GM20000 (cell line): Measurements from ENCODE around the gene SH3PXD2A.
"Not testable (repeated sequence)": the region's sequence is repeated elsewhere in the genome, so short reads cannot be mapped to it uniquely, and the experiment has no call there.

Source experiments
- DNase-seq: peaks from one replicate; pipeline ENCODE4 v3.0.0; 2012; ENCODE audit warnings: low spot score
- CTCF ChIP-seq: IDR thresholded peaks from 2 replicates; pipeline ENCODE4 v1.5.1; 2012; ENCODE audit warnings: mild to moderate bottlenecking, control low read depth; ENCODE audit errors: extremely low read depth, missing control alignments

Gene SH3PXD2A

GRCh38 chr10:103781329-103782061 lies 73.9 kb downstream of the SH3PXD2A start:
- no peak for DNase-seq
- no peak for TF ChIP-seq CTCF

- TF ChIP-seq CTCF = no peak
- no peak for DNase-seq
Measured at GRCh38 chr10:103780242-103781149, 74.9 kb downstream of the SH3PXD2A start.

- DNase-seq = no peak
- TF ChIP-seq CTCF = no peak
Measured at GRCh38 chr10:103778358-103779139, 76.8 kb downstream of the SH3PXD2A start.

GRCh38 chr10:103776878-103777591 lies 78.3 kb downstream of the SH3PXD2A start:
- TF ChIP-seq CTCF = no peak
- peak; percentile 38 for DNase-seq

- TF ChIP-seq CTCF = no peak
- DNase-seq = no peak
Measured at GRCh38 chr10:103775776-103776175, 79.6 kb downstream of the SH3PXD2A start.

GRCh38 chr10:103772846-103773245 lies 82.5 kb downstream of the SH3PXD2A start:
- not testable (repeated sequence) for DNase-seq
